A673 (cell line): ENCODE measurements around the gene SMYD3.

Experiments used
- CTCF ChIP-seq: fragments of 300-800, 200-600 bp; sonication (generic); conservative IDR thresholded peaks from 2 replicates; pipeline ENCODE4 v1.5.1; 2017; ENCODE audit warnings: low read depth, mild to moderate bottlenecking, antibody characterized with exemption, low read length, moderate library complexity, mixed read lengths
- EZH2 ChIP-seq: fragments of 200-600 bp; sonication (generic); IDR thresholded peaks from 2 replicates; pipeline ENCODE4 v1.6.1; 2017; ENCODE audit warnings: borderline replicate concordance, low read depth, mild to moderate bottlenecking, mixed read lengths, antibody characterized with exemption, low read length; ENCODE audit not compliant: poor library complexity, severe bottlenecking

GRCh38 chr1:246078126-246078887 is 428.8 kb downstream of the SMYD3 start:
- TF ChIP-seq CTCF (no peak), EZH2 (no peak)
